GM18951 (cell line): ENCODE results near the gene ORAI2.
"Not testable (repeated sequence)": the region's sequence is repeated elsewhere in the genome, so short reads cannot be mapped to it uniquely, and the experiment has no call there.

Source experiments
- POLR2A ChIP-seq: IDR thresholded peaks from 4 replicates; pipeline ENCODE4 v1.6.1; 2011; ENCODE audit warnings: mild to moderate bottlenecking; ENCODE audit not compliant: insufficient read length, insufficient read depth; ENCODE audit errors: extremely low read depth
- in situ Hi-C: fragments of 300-500 bp; cut with MboI; formaldehyde crosslinking; loops from one replicate; pipeline ENCODE4 v1.12.0; 2022; ENCODE audit warnings: low sequenced_read_pairs, mixed read lengths, inconsistent platforms; ENCODE audit not compliant: unreplicated experiment

The ORAI2 gene

GRCh38 chr7:102471791-102472125 lies 38.4 kb downstream of the ORAI2 start:
- no peak for TF ChIP-seq POLR2A
- in situ Hi-C loops = no loop called here

DNA sequence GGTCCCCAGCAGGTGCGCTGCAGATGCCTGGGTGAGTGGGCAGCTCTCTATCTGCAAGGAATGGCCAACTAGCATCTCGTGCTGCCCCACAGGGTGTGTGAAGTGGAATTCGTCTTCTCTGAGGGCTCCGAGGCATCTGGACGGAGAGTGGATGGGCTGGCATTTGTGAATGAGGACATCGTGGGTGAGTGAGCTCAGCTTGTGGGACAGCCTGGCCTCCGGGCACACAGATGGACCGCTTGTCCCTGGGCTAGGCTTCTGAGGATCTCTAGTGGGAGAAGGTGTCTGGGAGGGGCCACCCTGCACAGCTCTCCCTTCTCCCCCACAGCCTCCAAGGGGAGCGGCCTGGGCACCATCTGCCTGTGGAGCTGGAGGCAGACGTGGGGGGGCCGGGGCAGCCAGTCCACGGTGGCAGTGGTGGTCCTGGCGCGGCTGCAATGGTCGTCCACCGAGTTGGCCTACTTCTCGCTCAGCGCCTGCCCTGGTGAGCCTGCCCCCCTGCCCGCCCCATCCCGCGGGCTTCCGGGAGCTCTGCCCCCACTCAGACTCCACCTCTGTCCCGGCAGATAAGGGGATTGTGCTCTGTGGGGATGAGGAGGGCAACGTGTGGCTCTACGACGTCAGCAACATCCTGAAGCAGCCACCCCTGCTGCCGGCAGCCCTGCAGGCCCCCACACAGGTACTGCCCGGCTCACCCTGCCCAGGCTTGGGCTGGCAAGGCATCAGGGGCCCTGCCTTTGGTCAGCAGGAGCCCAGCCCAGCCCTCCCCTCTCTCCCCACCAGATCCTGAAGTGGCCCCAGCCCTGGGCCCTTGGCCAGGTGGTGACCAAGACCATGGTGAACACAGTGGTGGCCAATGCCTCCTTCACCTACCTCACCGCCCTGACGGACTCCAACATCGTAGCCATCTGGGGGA lies 39.0 kb downstream of the ORAI2 start:
- in situ Hi-C loops = no loop called here
- TF ChIP-seq POLR2A = no peak

DNA sequence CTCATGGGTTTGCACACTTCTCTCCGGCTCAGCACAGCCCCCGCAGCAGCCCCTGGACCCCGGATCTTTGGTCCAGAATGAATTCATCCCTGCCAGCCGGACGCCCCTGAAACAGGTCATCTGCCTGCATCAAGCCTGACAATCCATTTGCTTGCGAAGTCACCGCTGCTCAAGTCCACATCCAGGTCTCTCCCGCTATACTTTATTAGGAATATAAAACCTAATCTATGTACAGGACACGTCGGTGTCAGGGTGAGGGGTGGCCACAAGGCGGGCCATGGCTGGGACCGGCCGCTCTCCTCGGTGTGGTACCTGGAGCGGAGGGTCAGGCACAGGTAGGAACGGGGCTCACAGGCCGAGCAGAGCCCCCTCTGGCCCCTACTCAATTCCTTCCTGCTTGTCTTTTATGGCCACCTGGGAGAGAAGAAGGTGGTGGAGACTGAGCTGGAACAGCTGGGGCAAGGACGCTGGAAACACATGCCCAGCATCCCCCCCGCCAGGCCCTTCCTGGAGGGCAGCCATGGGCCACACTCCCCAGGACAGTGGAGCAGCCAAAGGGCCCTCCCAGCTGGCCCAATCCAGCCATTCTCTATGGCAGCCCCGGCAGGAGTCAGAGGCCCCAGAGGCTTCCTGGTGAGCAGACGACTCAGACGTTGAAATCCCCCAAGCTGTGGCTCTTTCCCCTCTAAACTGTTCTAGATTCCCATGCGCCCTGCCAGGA lies 40.1 kb downstream of the ORAI2 start:
- TF ChIP-seq POLR2A = no peak
- in situ Hi-C loops = no loop called here

DNA sequence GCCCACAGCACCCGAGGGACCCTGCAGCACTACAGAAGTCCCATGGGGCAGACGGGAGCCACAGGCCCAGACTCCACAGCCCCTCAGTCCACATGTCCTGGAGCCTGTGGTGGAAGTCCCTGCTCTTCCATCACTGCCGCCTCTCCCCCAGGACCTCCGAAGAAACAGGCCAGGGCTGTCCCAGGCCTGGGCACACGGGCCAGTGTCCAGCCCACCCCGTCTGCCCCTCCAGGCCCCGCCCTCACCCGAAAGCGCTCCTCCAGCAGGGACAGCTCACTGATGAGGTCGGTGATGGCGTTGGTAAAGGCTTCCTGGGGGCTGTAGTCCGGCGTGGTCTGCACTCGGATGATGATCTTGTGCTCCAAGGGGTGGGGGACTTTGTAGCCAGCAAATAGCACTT lies 40.7 kb downstream of the ORAI2 start:
- in situ Hi-C loops = not testable (repeated sequence)

DNA sequence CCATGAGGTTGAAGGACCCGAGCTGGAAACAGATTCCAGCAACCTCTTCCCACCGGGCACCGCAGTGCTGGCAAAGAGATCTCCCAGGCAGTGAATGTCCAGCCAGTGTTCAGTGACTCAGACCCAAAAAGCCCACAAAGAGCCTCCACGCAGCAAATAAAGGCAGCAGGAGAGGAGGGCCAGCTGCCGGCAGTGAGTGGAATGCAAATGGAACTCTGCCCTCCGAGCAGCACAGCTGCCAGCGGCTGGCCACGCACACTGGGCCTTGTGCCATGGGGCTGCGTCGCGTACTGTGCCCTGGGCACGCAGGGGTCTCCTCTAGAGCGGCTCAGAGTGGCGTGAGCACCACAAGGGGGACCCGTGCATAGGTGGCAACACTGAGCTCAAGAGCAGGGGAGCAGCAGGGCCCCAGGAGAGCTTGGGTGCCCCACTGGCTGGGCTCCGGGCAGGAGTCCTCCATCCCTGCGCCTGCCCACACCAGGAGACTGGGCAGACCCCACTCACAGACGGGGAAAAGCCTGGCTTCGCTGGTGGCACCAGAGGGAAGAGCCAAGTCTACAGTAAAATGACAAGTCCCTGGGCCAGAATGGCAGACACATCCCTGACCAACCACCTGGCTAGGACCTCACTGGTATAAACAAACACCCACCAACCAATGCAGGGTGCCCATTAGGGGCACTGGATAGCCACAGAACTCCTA lies 41.5 kb downstream of the ORAI2 start:
- in situ Hi-C loops = not testable (repeated sequence)

DNA sequence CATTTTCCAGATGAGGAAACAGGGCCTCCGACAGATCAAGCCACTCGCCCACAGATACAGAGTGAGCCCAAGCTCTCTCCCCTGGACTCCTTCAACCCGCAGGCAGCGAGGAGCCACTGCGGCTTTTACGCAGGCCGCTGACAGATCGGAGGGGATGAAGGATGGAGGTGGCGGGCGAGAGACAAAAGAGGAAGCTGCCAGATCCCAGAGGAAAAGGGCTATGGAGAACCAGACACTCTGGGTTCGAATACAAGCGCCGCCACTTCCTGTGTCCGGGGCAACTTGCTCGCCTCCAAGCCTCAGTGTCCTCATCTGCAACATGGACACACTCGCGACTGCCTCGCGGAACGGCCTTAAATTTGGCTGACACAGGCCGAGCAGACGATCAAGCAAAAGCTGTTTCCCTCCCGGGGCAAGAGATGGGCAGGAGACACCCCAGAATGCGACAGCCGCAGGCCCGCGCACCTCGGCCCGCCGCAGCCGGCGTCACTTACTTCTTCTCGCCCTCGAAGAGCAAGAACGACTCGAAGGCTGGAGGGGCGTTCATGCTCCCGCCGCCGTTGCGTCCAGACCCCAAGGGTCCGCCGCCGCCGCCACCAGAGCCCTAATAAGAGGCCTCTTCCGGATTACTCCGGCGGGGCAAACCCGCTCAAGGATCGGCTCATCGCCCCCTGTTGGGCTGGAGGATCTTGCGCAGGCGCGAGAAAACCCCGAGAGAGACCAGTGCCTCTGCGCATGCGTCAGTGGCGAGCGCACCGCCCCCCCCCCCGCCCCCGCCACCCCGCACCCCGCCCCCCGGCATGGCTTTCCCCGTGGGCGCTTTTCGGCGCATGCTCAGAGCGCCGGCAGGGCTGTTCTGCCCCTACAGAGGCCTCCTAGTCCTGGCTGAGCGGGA lies 45.2 kb downstream of the ORAI2 start, which contains the start of gene POLR2J:
POLR2J (minus strand) TSS at position 609 of the 895 bp plus-strand sequence; CDS start at position 547, 62 bp downstream.
- in situ Hi-C loops = not testable (repeated sequence)

DNA sequence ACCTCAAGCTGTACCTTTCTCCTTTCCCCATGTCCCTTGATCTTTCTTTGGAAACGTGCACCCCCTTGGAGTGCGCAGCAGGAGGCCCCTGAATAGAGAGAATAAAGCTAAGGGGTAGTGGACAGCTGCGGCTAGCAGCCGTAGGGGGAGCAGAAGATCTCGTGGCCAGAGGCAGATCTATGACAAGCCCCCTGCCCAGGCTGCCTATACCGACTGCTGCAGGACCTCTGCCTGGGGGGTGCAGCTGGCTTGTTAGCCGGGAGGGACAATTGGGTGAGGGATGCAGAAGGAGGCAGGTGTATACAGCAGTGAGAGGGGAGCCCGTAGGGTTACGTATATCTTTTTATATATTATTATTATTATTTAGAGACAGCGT lies 45.8 kb downstream of the ORAI2 start:
- in situ Hi-C loops = not testable (repeated sequence)

DNA sequence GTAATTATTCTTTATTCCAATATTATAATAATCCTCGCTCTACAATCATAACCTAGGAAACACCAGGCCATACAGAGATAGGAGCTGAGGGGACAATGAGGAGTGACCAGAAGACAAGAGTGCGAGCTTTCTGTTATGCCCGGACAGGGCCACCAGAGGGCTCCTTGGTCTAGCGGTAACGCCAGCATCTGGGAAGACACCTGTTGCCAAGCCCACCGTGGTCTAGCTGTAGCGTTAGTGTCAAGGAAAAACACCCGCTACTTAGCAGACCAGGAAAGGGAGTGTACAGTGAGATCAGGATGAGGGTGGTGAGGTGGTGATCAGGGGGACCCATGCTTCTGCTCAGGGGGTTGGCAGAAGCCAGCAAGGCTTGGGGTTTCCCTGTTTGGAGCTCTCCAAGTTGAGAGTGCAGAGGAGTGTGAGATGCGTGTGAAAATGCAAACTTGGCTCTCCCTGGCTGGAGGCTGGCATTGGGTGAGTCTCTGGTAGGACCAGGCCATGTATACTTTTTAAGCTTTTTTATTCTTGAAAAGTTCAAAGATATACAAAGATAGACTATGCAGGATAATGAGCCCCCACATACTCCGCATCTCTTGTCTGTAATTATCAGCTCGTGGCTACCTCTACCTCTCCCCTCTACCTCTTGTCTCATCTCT lies 46.7 kb downstream of the ORAI2 start:
- in situ Hi-C loops = not testable (repeated sequence)

GRCh38 chr7:102481962-102482361 lies 48.6 kb downstream of the ORAI2 start:
- in situ Hi-C loops = not testable (repeated sequence)

- in situ Hi-C loops = not testable (repeated sequence)
Observed at GRCh38 chr7:102484317-102484716, 50.9 kb downstream of the ORAI2 start.

- in situ Hi-C loops = not testable (repeated sequence)
Observed at GRCh38 chr7:102490529-102491075, 57.2 kb downstream of the ORAI2 start.

DNA sequence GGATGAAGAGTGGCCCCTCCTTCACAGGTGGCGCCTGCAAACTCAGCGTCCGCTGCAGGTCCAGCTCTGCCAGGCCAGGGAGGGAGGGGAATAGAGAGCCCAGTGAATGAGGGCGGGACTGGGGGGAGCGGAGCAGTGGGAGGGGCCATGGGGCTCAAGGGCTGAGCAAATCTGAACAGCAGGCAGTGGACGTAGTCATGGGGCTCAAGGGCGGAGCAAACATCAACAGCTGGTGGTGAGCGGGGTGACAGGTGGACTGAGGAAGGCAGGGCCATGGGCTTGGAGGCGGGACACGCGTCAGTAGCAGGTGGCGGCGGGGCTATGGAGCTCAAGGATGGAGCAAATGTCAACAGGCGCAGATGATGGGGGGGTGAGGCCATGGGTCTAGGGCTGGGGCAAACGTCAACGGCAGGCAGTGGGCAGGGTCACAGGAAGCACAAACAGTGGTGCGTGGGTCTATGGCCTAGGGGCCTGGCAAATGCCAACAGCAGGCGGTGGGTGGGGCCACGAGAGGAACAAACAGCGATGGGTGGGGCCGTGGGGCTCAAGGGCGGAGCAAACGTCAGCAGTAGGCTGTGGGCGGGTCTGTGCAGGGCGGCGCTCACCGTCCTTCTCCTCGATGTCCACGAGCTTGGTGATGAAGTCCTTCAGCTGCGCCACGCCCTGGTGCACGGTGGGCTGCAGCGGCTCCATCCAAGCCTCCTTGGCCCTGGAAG lies 60.0 kb downstream of the ORAI2 start:
- in situ Hi-C loops = not testable (repeated sequence)

GRCh38 chr7:102494026-102494425 lies 60.7 kb downstream of the ORAI2 start:
- in situ Hi-C loops = not testable (repeated sequence)

DNA sequence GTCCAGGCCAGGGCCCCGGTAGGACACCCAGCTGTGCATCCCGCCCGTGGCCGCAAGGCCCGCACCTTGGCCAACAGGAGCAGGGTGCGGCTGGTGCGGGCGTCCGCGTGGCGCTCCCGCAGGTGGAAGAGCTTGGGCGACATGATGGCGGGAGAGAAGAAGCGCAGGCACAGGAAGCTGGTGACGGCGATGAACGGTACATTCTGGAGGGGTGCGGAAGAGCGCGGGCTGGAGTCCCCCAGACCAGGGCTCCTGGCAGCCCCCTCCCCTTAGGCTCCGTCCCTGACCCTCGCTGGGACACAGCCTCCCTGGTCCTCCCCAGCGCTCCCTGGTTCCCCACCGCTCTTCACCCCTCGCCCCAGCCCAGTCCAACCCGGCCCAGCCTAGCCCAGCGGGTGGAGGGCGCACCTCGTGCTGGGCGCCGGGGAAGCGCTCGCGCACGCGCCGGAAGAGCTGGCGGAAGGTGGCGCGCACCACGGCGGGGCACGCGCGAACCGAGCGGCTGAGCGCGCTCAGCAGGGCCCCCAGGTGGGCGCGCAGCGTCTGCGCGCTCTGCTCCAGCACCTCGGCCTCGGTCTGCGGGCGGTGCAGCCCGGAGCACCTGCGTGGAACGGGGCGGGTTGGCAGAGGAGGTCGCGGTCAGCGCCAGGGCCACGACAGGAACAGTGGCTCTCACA lies 61.2 kb downstream of the ORAI2 start:
- in situ Hi-C loops = not testable (repeated sequence)

- in situ Hi-C loops = not testable (repeated sequence)
Observed at GRCh38 chr7:102496861-102497260, 63.5 kb downstream of the ORAI2 start.

- in situ Hi-C loops = not testable (repeated sequence)
Observed at GRCh38 chr7:102497308-102497707, 63.9 kb downstream of the ORAI2 start.

DNA sequence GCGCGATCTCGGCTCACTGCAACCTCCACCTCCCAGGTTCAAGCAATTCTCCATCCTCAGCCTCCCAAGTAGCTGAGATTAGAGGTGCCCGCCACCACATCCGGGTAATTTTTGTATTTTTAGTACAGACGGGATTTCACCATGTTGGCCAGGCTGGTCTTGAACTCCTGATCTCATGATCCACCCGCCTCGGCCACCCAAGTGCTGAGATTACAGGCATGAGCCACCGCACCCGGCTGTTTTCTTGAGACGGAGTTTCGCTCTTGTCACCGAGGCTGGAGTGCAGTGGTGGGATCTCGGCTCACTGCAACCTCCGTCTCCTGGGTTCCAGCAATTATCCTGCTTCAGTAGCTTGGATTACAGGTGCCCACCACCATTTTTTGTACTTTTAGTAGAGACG lies 64.9 kb downstream of the ORAI2 start:
- in situ Hi-C loops = not testable (repeated sequence)
